Small intestine (tissue), 7 donors: Measurements from ENCODE around the gene FES. TPM values are rescaled to one million over a fixed set of nuclear protein-coding genes. Genes with fewer than 3 reads are reported as not detected.
"Not testable (repeated sequence)": the region's sequence is repeated elsewhere in the genome, so short reads cannot be mapped to it uniquely, and the experiment has no call there.

Experiments
- DNase-seq, 2 donors: peaks; one replicate each; pipeline versions ENCODE4 v3.0.0 to v3.0.0-alpha.2; 2013
- FAIRE-seq: peaks from 2 replicates; lab custom pipeline; 2012; peaks lifted over from hg19 to GRCh38; lab: Jason Lieb, UNC
- H3K27ac ChIP-seq, 3 donors: one replicate each; pipeline ENCODE4 v1.5.1; 2013; ENCODE audit warnings: low read length in 2 of 3, mild to moderate bottlenecking in 2 of 3, control low read depth in 1 of 3, inconsistent platforms in 1 of 3, low read depth in 1 of 3, moderate library complexity in 1 of 3
- H3K27me3 ChIP-seq, 3 donors: one replicate each; pipeline ENCODE4 v1.6.1; 2013; ENCODE audit warnings: low read length in 3 of 3, inconsistent platforms in 1 of 3; ENCODE audit not compliant: control insufficient read depth in 3 of 3, insufficient read depth in 3 of 3
- H3K36me3 ChIP-seq, 3 donors: one replicate each; pipeline ENCODE4 v1.6.1; 2013; ENCODE audit warnings: low read length in 3 of 3, inconsistent platforms in 1 of 3, low read depth in 1 of 3, mild to moderate bottlenecking in 1 of 3, moderate library complexity in 1 of 3; ENCODE audit not compliant: control insufficient read depth in 3 of 3, insufficient read depth in 2 of 3
- H3K4me1 ChIP-seq, 3 donors: one replicate each; pipeline ENCODE4 v1.6.1; 2013; ENCODE audit warnings: low read length in 2 of 3, inconsistent platforms in 1 of 3, low read depth in 1 of 3, mild to moderate bottlenecking in 1 of 3, moderate library complexity in 1 of 3; ENCODE audit not compliant: control insufficient read depth in 3 of 3, insufficient read depth in 2 of 3
- H3K4me3 ChIP-seq, 3 donors: one replicate each; pipeline ENCODE4 v1.5.1; 2013; ENCODE audit warnings: low read length in 3 of 3, control low read depth in 1 of 3, inconsistent platforms in 1 of 3, low read depth in 1 of 3, mild to moderate bottlenecking in 1 of 3, moderate library complexity in 1 of 3
- H3K9me3 ChIP-seq, 2 donors: one replicate each; pipeline ENCODE4 v1.6.1; 2013; ENCODE audit warnings: low read depth in 1 of 2, low read length in 1 of 2; ENCODE audit not compliant: control insufficient read depth in 2 of 2, insufficient read depth in 1 of 2
- WGBS, 3 donors: extraction: QIAGEN DNeasy Blood & Tissue Kit; methylation state at CpG; one replicate each; pipeline ENCODE4 v1.1.7; 2013; 5-methylcytosine and 5-hydroxymethylcytosine counted together
- polyA plus RNA-seq, 4 donors: library from polyadenylated mRNA; stranded (reverse) in 3 of 4; unstranded in 1 of 4; fragments of 200-250 nt in 3 of 4; fragments of 120-200 nt in 1 of 4; gene quantifications; one replicate each; pipeline versions ENCODE4 v1.2.1 to v1.2.3, GENCODE V29; 2013
- donor health status: healthy with polysubstance abuse.
- donor health status: control.
- donor health status: control.
- donor health status: Bipolar disorder and iron deficiency.
- donor health status: healthy.

The FES gene
- polyA plus RNA-seq, 4 donors, result 0.89 to 18.4 (median 10.9) TPM

GRCh38 chr15:90924375-90924774, 40.1 kb downstream of the FES start:
- Histone ChIP-seq H3K4me1 (no peaks in the 10 kb centered on the region), H3K4me3 (no peak overlapping the region), H3K36me3 (peaks cover 4 to 19% (median 7%) of the 10 kb centered on the region in 3 donors), H3K27ac (no peak overlapping the region), H3K27me3 (no peaks in the 10 kb centered on the region), H3K9me3 (no peaks in the 10 kb centered on the region)
- no peak for FAIRE-seq
- WGBS, 3 donors, result 68 to 80% (median 74%) methylated on average over 5 of the region's 5 CpGs
- DNase-seq, result no peak

DNA sequence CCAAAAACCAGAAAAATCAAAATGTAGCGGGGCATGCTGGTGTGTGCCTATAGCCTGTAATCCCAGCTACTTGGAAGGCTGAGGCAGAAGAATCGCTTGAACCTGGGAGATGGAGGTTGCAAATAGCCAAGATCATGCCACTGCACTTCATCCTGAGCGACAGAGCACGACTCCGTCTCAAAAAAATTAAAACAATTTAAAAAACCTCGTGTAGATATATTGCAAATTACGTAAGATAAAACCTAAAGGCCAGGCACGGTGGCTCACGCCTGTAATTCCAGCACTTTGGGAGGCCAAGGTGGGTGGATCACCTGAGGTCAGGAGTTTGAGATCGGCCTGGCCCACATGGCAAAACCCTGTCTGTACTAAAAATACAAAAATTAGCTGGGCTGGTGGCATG, 42.5 kb downstream of the FES start:
- H3K4me1 ChIP-seq, result peaks cover 0 to 13% (median 6%) of the 10 kb centered on the region in 3 donors
- not testable (repeated sequence) for H3K36me3 ChIP-seq, H3K27me3 ChIP-seq, H3K9me3 ChIP-seq, DNase-seq, FAIRE-seq, H3K4me3 ChIP-seq, H3K27ac ChIP-seq
- 93% methylated on average over 10 of the region's 10 CpGs for WGBS, 3 donors

DNA sequence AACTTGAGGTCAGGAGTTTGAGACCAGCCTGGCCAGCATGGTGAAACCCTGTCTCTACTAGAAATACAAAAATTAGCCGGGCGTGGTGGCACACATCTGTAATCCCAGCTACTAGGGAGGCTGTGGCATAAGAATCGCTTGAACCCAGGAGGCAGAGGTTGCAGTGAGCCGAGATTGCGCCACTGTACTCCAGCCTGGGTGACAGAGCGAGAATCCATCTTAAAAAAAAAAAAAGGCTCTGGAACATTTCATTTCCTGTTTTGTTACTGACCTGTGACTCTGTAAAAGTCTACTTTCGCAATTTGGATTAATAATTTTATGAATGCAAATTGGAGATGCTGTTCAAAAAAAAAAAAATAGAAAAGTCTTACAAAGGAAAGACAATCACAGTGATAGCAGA, 43.8 kb downstream of the FES start:
- not testable (repeated sequence) for H3K27ac ChIP-seq, H3K4me3 ChIP-seq, H3K27me3 ChIP-seq, H3K36me3 ChIP-seq, DNase-seq, H3K9me3 ChIP-seq, FAIRE-seq
- peaks cover 0 to 18% (median 6%) of the 10 kb centered on the region in 3 donors for H3K4me1 ChIP-seq
- WGBS, 3 donors, result 93 to 95% (median 94%) methylated on average over 7 of the region's 7 CpGs

- Histone ChIP-seq H3K27me3 (no peaks in the 10 kb centered on the region), H3K36me3 (no peaks in the 10 kb centered on the region), H3K9me3 (no peaks in the 10 kb centered on the region), H3K4me1 (peaks cover 0 to 25% (median 7%) of the 10 kb centered on the region in 3 donors), H3K27ac (peak overlapping the region; percentile 77 to 97 (median 87)), H3K4me3 (peak overlapping the region; percentile 33 to 81 (median 57))
- DNase-seq, result peak in 1 of 2 donors; percentile 19
- 23 to 46% (median 28%) methylated on average over 21 of the region's 21 CpGs for WGBS, 3 donors
- no peak for FAIRE-seq
Measured at GRCh38 chr15:90929246-90930019, 45.1 kb downstream of the FES start.

GRCh38 chr15:90930861-90931574, 46.7 kb downstream of the FES start:
- no peak for FAIRE-seq
- Histone ChIP-seq H3K4me1 (peaks cover 4 to 32% (median 12%) of the 10 kb centered on the region in 3 donors), H3K27me3 (no peaks in the 10 kb centered on the region), H3K36me3 (no peaks in the 10 kb centered on the region), H3K4me3 (peak overlapping the region in 2 of 3 donors; percentile 57 to 81), H3K27ac (peak overlapping the region; percentile 77 to 97 (median 91)), H3K9me3 (no peaks in the 10 kb centered on the region)
- DNase-seq, result no peak
- WGBS, 3 donors, result 57 to 61% (median 60%) methylated on average over 15 of the region's 15 CpGs

GRCh38 chr15:90931575-90931827, 47.2 kb downstream of the FES start:
- Histone ChIP-seq H3K4me3 (peak overlapping the region in 2 of 3 donors; percentile 67 to 74), H3K4me1 (peaks cover 6 to 32% (median 15%) of the 10 kb centered on the region in 3 donors), H3K9me3 (no peaks in the 10 kb centered on the region), H3K27ac (peak overlapping the region; percentile 77 to 97 (median 91)), H3K27me3 (no peaks in the 10 kb centered on the region), H3K36me3 (peaks cover 0 to 4% (median 0%) of the 10 kb centered on the region in 3 donors)
- no peak for FAIRE-seq
- 11 to 24% (median 11%) methylated on average over 4 to 6 of the region's 6 CpGs for WGBS, 3 donors
- DNase-seq, result no peak

- Histone ChIP-seq H3K4me3 (peak within 1 kb of the TSS; percentile 48 to 74 (median 67)), H3K27ac (peak within 1 kb of the TSS; percentile 77 to 97 (median 91)), H3K4me1 (peaks cover 6 to 32% (median 15%) of the 10 kb centered on the region in 3 donors), H3K36me3 (peaks cover 0 to 4% (median 0%) of the 10 kb centered on the region in 3 donors), H3K27me3 (no peaks in the 10 kb centered on the region), H3K9me3 (no peaks in the 10 kb centered on the region)
- WGBS, 3 donors, result 0 to 1% (median 1%) methylated on average over 39 to 52 of the region's 52 CpGs
- FAIRE-seq (no peak), DNase-seq (peak; percentile 95)
Measured at GRCh38 chr15:90931828-90932659, 47.7 kb downstream of the FES start, which contains the start of gene HDDC3. Gene HDDC3, minus strand, starts transcription at chr15:90932549. Its CDS starts 9 bp downstream, at chr15:90932540.

GRCh38 chr15:90932660-90932991, 48.3 kb downstream of the FES start:
- DNase-seq (no peak), FAIRE-seq (no peak)
- Histone ChIP-seq H3K9me3 (no peaks in the 10 kb centered on the region), H3K4me3 (peak overlapping the region in 1 of 3 donors; percentile 67), H3K27me3 (no peaks in the 10 kb centered on the region), H3K36me3 (peaks cover 0 to 6% (median 0%) of the 10 kb centered on the region in 3 donors), H3K27ac (peak overlapping the region in 2 of 3 donors; percentile 77 to 97), H3K4me1 (peaks cover 6 to 32% (median 15%) of the 10 kb centered on the region in 3 donors)
- WGBS, 3 donors, result 14 to 16% (median 16%) methylated on average over 5 of the region's 5 CpGs
